Mucosa of gallbladder (tissue), 1 donor: Measurements from ENCODE around the gene IPMK. TPM values are rescaled to one million over a fixed set of nuclear protein-coding genes. Genes with fewer than 3 reads are reported as not detected.

Source experiments
- DNase-seq: peaks from one replicate; pipeline ENCODE4 v3.0.0-alpha.2; 2020; ENCODE audit warnings: low spot score
- total RNA-seq: library from RNA; stranded (reverse); gene quantifications from one replicate; pipeline ENCODE4 v1.2.1, GENCODE V29; 2021
- donor health status: DM: no; HTN: no; CAD: no.

The IPMK gene
- total RNA-seq, 1 donor from 2014 or later: 6.4 TPM

DNA sequence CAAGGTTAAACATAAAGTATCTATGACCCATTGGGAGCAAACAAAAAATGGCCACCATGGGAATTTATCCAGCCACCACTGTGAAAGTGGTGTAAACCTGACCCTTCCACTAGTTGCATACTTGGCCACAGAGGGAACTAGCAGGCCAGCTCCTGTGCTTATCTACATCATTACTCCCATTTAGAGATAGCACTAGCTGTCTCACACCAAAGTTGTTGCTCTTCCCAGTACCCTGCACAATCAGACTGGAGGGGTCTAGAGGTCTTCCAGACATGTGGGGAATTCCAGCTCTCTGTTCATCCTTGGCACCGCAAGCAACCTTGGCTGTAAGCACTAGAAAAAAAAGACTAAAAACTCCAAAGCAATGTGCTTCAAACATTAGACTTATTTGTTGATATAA is 113.9 kb downstream of the IPMK start:
- DNase-seq: no peak

GRCh38 chr10:58152673-58153263 is 114.9 kb downstream of the IPMK start:
- DNase-seq: peak; percentile 33

DNA sequence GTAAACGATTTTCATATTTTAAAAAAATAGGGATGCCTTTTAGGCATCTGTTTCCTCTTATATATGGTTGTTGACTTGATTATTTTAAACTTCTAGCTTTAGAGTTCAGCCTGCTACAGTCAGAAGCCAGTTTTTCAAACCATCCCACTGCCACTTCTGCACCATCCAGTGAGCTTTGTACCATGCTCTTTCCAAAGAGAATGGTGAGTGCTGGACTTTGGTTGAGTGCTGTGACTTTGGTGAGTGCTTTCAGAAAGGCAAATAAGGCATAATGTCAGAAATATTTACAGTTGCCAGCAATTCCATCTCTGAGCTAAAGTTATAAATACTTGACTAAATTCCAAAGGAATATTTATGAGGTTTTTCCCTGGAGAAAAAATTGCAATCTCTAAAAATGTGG is 117.4 kb downstream of the IPMK start:
- DNase-seq: no peak

- no peak for DNase-seq
Observed at GRCh38 chr10:58143944-58144343, 123.8 kb downstream of the IPMK start.

Other genes starting within 250 kb of the IPMK start
- 34.2 TPM for gene CISD1, start 1.3 kb upstream of the IPMK start, total RNA-seq
- 11.0 TPM for gene UBE2D1, start 67.1 kb upstream of the IPMK start, total RNA-seq
- 29.8 TPM for gene TFAM, start 117.5 kb upstream of the IPMK start, total RNA-seq
- gene BICC1, start 245.0 kb upstream of the IPMK start, total RNA-seq: 5.1 TPM